HepG2 (cell line): ENCODE data around the gene CCDC97. TPM values are rescaled to one million over a fixed set of nuclear protein-coding genes. Genes with fewer than 3 reads are reported as not detected.

ENCODE experiments used
- ATAC-seq: fragments of 200-7000 bp; cut with Tn5 transposase; 3 replicates; pipeline ENCODE4 v1.9.1; 2020; ENCODE audit warnings: mild to moderate bottlenecking, moderate library complexity
- BruUV-seq: library from RNA; stranded (reverse); fragments of 400-500 nt; replicated peaks from 2 replicates; lab custom pipeline; 2021; lab: Mats Ljungman, UMichigan
- CTCF ChIA-PET: fragments of 300-600 bp; formaldehyde crosslinking; extraction: SDS; loops from one replicate; lab custom pipeline; 2021; ENCODE audit warnings: low total read pairs, inconsistent platforms, low intra/inter-chr PET ratio; lab: Yijun Ruan, JAX
- POLR2A ChIA-PET: fragments of 350-600 bp; sonication (Branson Sonifier 250); formaldehyde crosslinking; loops from one replicate; lab custom pipeline; 2020; ENCODE audit warnings: antibody characterized with exemption, inconsistent platforms; lab: Yijun Ruan, JAX
- DNase-seq: peaks from one replicate; pipeline ENCODE4 v3.0.0-alpha.2; 2015; ENCODE audit warnings: low spot score
- FAIRE-seq: peaks from 3 replicates; lab custom pipeline; 2011; peaks lifted over from hg19 to GRCh38; lab: Jason Lieb, UNC
- H2AFZ ChIP-seq: one replicate; pipeline ENCODE4 v1.6.1; 2011; ENCODE audit warnings: low read length, inconsistent platforms
- H3K27ac ChIP-seq: fragments of 300-600 bp; 3 replicates; pipeline ENCODE4 v1.8.0; 2011; ENCODE audit warnings: mixed run types, mild to moderate bottlenecking, mixed read lengths, low read length, inconsistent platforms; ENCODE audit not compliant: insufficient read depth; ENCODE audit errors: extremely low read length
- H3K27me3 ChIP-seq, 2 experiments: fragments of 200-600 bp in 1 of 2; 2 replicates in 1 of 2; 3 replicates in 1 of 2; pipeline versions ENCODE4 v1.6.0 to v1.8.0; 2011; ENCODE audit warnings: low read length in 2 of 2, mild to moderate bottlenecking in 2 of 2, moderate library complexity in 2 of 2, inconsistent platforms in 1 of 2; ENCODE audit not compliant: insufficient read depth in 2 of 2, control insufficient read depth in 1 of 2
- H3K36me3 ChIP-seq, 2 experiments: fragments of 200-600 bp in 1 of 2; replicated peaks in 1 of 2; 2 replicates in 1 of 2; 3 replicates in 1 of 2; pipeline versions ENCODE4 v1.5.1 to v1.8.0; 2011; ENCODE audit warnings: low read length in 2 of 2, inconsistent platforms in 1 of 2; ENCODE audit not compliant: insufficient read depth in 2 of 2, control insufficient read depth in 1 of 2
- H3K4me1 ChIP-seq: 2 replicates; pipeline ENCODE4 v1.5.1; 2012; ENCODE audit warnings: low read length, inconsistent platforms; ENCODE audit not compliant: insufficient read depth
- H3K4me2 ChIP-seq: 2 replicates; pipeline ENCODE4 v1.6.0; 2011; ENCODE audit warnings: low read depth, low read length, inconsistent platforms
- H3K4me3 ChIP-seq, 3 experiments: fragments of 200-600 bp in 1 of 3; sonication (generic), shearing (Covaris generic) in 1 of 3; replicated peaks in 1 of 3; 2 replicates each; pipeline ENCODE4 v1.5.1; 2011 to 2016; ENCODE audit warnings: low read length in 3 of 3, inconsistent platforms in 2 of 3, low read depth in 2 of 3, mild to moderate bottlenecking in 2 of 3, control low read depth in 1 of 3, mixed read lengths in 1 of 3; ENCODE audit not compliant: insufficient read depth in 1 of 3
- H3K79me2 ChIP-seq: one replicate; pipeline ENCODE4 v1.6.1; 2011; ENCODE audit warnings: low read length, inconsistent platforms; ENCODE audit not compliant: insufficient read depth
- H3K9ac ChIP-seq: 2 replicates; pipeline ENCODE4 v1.6.0; 2011; ENCODE audit warnings: mild to moderate bottlenecking, low read depth, low read length, inconsistent platforms; ENCODE audit not compliant: insufficient read depth
- H3K9me3 ChIP-seq: 2 replicates; pipeline ENCODE4 v1.5.1; 2012; ENCODE audit warnings: mild to moderate bottlenecking, low read length
- H4K20me1 ChIP-seq: 2 replicates; pipeline ENCODE4 v1.6.0; 2011; ENCODE audit warnings: inconsistent platforms, mild to moderate bottlenecking, low read length, moderate library complexity; ENCODE audit not compliant: insufficient read depth
- HNF1A ChIP-seq, 2 experiments: sonication (generic) in 1 of 2; formaldehyde crosslinking in 1 of 2; IDR thresholded peaks; 2 replicates each; pipeline versions ENCODE4 v1.4.0 to v1.6.1; 2016 to 2020; ENCODE audit warnings: borderline replicate concordance in 1 of 2, low read depth in 1 of 2, mild to moderate bottlenecking in 1 of 2, missing genetic modification reagents in 1 of 2
- ZNF770 ChIP-seq: sonication (generic); formaldehyde crosslinking; IDR thresholded peaks from 2 replicates; pipeline ENCODE4 v1.5.0; 2020; ENCODE audit warnings: mild to moderate bottlenecking, missing genetic modification reagents
- WGBS: methylation state at CpG from one replicate; pipeline ENCODE4 v1.1.6; 2017; ENCODE audit warnings: low lambda C conversion rate; 5-methylcytosine and 5-hydroxymethylcytosine counted together
- in situ Hi-C: cut with HindIII; loops from 2 replicates; pipeline ENCODE4 v1.10.0; 2017; ENCODE audit warnings: low pct_unique_long_range_greater_than_20kb; ENCODE audit not compliant: extremely low pct_ligation_motif_present
- intact Hi-C: fragments of 100-400 bp; cut with micrococcal nuclease; formaldehyde crosslinking; loops from one replicate; pipeline ENCODE4 v1.10.0; 2022; ENCODE audit not compliant: unreplicated experiment
- polyA plus RNA-seq, 8 experiments: library from polyadenylated mRNA; depleted of rRNA in 3 of 8; stranded (reverse) in 7 of 8; unstranded in 1 of 8; fragments of >200 nt; fragmentation: Illumina TruSeq in 4 of 8; extraction: Trizol in 4 of 8; gene quantifications; 2 replicates each; pipeline versions ENCODE4 v1.2.1 to v1.2.3, GENCODE V29; 2011 to 2016; ENCODE audit warnings: low read depth in 4 of 8, missing spikeins in 1 of 8, mixed read lengths in 1 of 8; ENCODE audit not compliant: insufficient read depth in 1 of 8
- total RNA-seq, 5 experiments: library from RNA; depleted of rRNA; stranded (reverse); fragments of >200 nt; fragmentation: Illumina TruSeq; extraction: Trizol; gene quantifications; 2 replicates each; pipeline ENCODE4 v1.2.3, GENCODE V29; 2016; ENCODE audit warnings: low read depth in 1 of 5

Gene CCDC97
- total and polyA plus RNA-seq, 2 of the 13 experiments (the other 11 are each of a cell fraction or from before 2014, with no cell fraction given): 6.2 to 7.3 TPM

GRCh38 chr19:41311613-41312012 is 1.6 kb downstream of the CCDC97 start:
- no peak overlapping the region for H3K27ac ChIP-seq

More at GRCh38 chr19:41311613-41312012, 1.6 kb downstream of the CCDC97 start:
- intact Hi-C loops: no loop called here
- peak overlapping the region; percentile 90; the same call in 1 of the 2 replicates for H3K9ac ChIP-seq
- no peak overlapping the region for H2AFZ ChIP-seq
- POLR2A ChIA-PET: interaction anchor here (1.1 to 5.3 kb wide), 4 partner anchors 12 to 86 kb away, joined by 3 to 55 read pairs (median 20); partner anchors contain the start of genes HNRNPUL1 and TGFB1
- BruUV-seq: no TSS peak
- TF ChIP-seq HNF1A (IDR thresholded peaks at IDR 0.05; ENCODE audit: low read depth) (no peak), HNF1A (CRISPR knock-in tag; IDR thresholded peaks at IDR 0.05; ENCODE audit: borderline replicate concordance) (no peak), ZNF770 (peak; percentile 68)
- peaks cover 17 to 29% of the 10 kb centered on the region in 2 experiments; a peak in 4 of 5 replicates for H3K36me3 ChIP-seq
- DNase-seq (no peak), ATAC-seq (no peak), FAIRE-seq (no peak)
- H3K4me2 ChIP-seq: peak overlapping the region; percentile 84
- CTCF ChIA-PET: no interaction called here
- 82% methylated on average over 8 of the region's 8 CpGs for WGBS
- H3K79me2 ChIP-seq: peaks cover 25% of the 10 kb centered on the region
- no peaks in the 10 kb centered on the region for H4K20me1 ChIP-seq
- H3K4me1 ChIP-seq: peaks cover 28% of the 10 kb centered on the region
- in situ Hi-C loops: loop anchor here (5.0 kb wide), 1 partner anchor 41 kb away; the partner anchor contains the start of gene TGFB1
- peak overlapping the region; percentile 4 to 90 (median 85); a peak in 4 of 6 replicates for H3K4me3 ChIP-seq
- H3K9me3 ChIP-seq: no peaks in the 10 kb centered on the region
- no peaks in the 10 kb centered on the region for H3K27me3 ChIP-seq
